RPMI8226 (cell line): ENCODE measurements around the gene SCFD1.
"Not testable (repeated sequence)": the region's sequence is repeated elsewhere in the genome, so short reads cannot be mapped to it uniquely, and the experiment has no call there.

ENCODE experiments used
- DNase-seq: peaks from one replicate; pipeline ENCODE4 v3.0.0-alpha.2; 2015

The SCFD1 gene

DNA sequence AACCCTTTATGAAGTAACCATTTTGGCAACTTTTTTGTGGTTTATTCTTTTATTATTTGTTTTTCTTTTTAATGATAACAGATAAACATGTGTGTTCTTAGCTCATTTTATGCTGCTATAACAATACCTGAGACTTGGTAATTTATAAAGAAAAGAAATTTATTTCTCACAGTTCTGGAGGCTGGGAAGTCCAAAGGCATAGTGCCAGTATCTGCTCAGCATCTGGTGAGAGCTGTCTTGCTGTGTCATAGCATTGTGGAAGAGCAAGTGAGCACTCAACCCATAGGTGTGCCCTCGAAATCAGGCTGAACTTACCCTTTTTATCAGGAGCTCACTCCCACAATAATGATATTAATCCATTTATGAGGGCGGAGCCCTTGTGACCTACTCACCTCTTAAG lies 8.0 kb upstream of the SCFD1 start:
- DNase-seq, result no peak

DNA sequence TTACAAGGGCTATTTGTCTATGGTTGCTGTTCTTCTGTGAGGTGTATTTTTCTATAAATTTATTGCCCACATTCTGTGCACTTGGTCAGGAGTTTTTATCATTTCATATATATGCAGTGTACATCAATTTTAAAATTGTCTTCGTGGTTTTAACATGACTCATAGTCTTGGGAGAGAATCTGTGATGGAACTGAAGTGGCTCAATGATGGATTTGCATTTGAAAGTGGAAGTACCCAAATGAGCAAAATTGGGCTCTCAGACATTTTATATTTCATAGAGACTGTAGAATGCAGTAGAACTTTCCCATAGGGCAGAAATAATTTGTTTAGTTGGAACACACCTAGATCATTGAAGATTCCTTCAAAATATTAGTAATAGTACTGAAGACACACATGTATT lies 1.9 kb upstream of the SCFD1 start:
- no peak for DNase-seq

DNA sequence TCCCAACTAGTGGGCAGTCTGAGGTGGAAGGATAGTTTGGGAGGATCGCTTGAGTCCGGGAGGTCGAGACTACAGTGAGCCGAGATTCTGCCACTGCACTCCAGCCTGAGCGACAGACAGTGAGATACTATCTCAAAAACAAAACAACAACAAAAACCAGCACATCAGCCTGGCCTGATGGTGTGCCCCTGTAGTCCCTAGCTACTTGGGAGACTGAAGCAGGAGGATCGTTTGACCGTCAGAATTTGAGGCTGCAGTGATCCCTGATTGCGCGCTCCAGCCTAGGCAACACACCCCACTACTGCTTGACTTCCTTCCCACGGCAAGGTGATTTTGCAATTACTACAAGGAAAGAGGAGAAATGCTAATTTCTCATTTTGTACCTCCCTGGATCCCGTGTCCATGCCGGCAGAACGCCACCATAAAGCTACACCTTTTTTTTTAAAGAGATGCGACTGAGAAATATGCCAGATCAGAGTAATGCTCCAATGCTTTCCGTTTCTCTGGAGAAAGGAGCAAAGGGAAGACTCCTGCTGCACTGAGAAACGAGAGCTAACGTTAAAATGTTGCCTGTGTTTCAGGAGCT lies 672 bp upstream of the SCFD1 start:
- DNase-seq, result peak; percentile 10

DNA sequence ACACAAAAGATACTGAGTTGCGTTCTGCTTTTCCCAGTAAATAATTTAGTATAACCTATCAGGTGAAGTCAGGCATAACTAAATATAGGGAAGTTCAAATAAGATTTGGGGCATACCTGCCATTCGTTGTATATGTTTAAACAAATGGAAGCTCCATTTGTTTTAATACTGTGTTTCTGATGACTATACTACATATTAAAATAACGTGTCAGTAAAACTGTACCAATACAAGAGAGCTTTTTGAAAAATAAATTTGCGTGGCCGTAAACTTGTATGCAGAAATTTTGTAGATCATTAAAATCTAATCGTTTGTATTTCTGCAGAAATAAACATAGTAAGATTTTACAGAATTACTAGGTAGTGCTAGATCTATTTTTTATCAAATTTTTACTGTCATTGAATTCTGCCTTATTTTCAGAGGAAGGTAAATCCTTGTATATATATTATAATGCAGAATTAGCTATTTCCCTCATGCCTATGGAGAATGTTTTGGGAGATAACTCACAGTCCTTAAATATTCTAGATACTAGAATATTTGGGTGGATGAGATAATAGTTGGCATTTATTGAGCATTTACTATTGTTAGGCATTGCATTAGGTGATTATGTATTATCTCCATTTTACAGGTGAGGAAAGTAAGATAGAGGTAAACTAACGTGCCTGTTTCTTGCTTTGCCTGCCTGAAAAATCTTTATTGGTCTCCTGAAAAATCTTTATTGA lies 1.5 kb downstream of the SCFD1 start:
- no peak for DNase-seq

DNA sequence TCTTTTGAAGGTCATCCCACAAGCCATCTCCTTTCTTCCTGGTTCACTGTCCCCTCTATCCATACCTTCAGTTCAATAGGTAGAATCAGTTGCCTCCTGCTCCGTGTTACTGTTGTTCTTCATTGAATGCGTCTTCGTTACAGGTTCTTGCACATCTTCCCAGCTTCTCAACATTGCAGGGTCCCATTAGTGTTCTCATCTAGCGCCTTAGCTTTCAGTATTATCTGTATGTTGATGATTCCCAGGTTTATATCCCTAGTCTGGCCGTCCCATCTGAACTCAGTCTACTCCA lies 2.0 kb downstream of the SCFD1 start:
- DNase-seq, result no peak

DNA sequence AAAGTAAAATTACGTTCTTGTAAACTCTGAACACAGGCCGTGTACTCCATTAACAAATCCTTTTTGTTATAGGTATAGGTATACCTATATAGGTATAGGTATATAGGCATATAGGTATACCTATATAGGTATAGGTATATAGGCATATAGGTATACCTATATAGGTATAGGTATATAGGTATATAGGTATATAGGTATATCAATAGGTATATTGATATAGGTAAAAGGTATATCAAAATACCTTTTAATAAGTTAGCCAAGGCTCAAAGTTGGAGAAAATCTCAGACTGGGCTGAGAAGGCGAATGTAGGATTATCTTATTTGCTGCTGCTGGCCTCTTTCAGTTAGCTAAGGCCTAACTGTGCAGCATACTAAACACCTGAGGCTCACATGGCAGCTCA lies 3.4 kb downstream of the SCFD1 start:
- no peak for DNase-seq

DNA sequence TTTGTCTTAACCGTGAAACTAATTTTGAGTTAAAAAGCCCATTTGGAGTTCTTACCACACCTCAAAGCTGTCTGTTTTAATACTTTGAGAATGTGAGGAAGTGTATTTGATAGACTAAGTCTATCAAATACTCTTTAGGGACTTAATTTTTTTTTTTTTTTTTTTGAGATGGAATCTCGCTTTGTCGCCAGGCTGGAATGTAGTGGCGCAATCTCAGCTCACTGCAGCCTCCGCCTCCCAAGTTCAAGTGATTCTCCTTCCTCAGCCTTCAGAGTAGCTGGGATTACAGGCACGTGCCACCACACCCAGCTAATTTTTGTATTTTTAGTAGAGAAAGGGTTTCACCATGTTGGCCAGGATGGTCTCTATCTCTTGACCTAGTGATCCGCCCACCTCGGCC lies 7.3 kb downstream of the SCFD1 start:
- DNase-seq, result not testable (repeated sequence)

DNA sequence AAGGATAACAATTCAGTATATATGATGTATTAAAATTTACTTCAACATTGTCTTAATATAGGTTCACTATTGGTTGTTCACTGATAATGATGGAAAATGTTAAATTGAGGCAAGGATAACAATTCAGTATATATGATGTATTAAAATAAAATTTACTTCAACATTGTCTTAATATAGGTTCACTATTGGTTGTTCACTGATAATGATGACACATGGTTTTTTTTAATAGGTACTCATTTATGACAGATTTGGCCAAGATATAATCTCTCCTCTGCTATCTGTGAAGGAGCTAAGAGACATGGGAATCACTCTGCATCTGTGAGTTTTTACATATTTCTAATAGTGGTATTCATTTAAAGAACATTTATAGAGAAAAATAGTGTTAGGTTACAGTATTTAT lies 8.1 kb downstream of the SCFD1 start:
- no peak for DNase-seq

DNA sequence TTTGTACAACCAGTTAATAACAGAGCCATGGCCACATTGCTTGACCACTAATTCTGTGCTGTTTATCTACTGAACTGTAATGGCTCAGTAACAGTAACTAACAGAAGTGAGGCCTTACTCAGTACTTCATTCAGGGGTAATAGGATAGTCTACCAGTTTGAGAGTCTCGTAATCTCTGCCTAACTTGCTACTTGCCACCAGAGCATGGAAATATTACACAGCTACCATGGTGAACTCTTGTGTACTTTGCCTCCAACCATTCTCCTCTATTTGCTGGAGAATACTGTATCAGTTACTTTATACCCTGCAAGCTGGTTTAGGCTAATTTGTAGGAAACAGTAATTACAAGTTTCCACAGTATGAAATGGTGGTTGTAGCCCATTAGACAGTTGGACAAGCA lies 10.6 kb downstream of the SCFD1 start:
- DNase-seq, result no peak

DNA sequence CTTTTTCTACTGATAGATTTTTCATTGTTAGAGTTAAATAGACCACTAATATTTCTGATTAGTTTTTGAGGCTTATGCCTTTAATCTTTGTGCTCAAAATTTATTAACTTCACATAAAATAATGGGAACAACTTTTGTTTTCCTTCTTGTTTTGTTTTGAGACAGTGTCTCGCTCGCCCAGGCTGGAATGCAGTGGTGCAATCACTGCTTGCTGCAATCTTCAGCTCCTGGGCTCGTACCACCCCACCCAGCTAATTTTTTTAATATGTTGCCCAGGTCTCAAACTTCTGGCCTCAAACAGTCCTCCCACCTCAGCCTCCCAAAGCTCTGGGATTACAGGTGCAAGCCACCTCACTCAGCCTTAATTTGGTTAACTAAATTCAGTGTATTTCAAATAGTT lies 16.8 kb downstream of the SCFD1 start:
- no peak for DNase-seq

DNA sequence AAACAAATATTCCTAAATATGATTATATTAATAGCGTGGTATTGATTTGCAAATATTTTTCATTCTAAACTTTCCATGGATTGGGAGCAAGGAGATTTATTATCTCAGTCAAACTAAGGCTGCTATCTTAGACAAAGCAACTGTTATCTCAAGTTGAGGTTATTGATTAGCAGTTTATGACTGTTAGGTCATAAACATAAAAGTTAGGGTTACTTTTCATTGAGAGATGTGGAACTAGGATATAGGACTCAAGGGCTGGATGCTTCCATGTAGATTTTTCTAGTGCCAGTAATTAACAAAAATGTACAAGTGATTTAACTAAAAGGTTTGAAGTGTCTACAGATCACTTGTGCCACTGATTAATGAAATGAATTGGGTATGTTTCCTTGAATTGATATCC lies 19.1 kb downstream of the SCFD1 start:
- DNase-seq, result no peak

DNA sequence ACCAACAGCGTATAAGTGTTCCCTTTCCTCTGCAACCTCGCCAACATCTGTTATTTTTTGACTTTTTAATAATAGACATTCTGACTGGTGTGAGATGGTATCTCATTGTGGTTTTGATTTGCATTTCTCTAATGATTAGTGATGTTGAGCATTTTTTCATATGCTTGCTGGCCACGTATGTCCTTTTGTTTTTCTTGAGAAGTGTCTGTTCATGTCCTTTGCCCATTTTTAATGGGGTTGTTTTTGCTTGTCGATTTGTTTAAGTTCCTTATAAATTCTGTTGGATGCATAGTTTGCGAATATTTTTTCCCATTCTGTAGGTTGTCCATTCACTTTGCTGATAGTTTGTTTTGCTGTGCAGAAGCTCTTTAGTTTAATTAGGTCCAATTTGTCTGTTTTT lies 22.3 kb downstream of the SCFD1 start:
- not testable (repeated sequence) for DNase-seq

DNA sequence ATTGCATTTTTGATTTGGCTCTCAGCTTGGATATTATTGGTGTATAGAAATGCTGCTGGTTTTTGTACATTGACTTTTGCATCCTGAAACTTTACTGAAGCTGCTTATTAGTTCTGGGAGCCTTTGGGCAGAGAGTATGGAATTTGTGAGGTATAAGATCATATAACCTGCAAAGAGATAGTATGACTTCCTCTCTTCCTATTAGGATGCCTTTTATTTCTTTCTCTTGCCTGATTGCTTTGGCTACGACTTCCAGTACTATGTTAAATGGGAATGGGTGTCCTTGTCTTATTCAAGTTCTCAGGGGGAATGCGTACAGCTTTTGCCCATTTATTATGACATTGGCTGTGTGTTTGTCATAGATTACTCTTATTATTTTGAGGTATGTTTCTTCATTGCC lies 23.5 kb downstream of the SCFD1 start:
- DNase-seq, result no peak

DNA sequence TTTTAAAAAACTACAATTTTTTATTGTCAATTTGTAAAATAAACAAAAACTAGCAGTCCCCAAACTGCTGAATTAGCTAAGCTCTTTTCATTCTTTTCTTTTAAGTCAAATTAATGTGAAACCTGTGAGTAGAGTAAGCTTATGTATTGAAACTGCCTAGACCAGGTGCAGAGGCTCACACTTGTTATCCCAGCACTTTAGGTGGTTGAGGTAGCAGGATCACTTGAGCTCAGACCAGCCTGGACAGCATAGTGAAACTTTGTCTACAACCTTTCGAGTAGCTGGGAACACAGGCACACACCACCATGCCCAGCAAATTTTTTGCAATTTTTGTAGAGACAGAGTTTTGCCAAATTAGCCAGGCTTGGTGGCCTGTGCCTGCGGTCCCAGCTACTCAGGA lies 26.4 kb downstream of the SCFD1 start:
- peak; percentile 3 for DNase-seq

DNA sequence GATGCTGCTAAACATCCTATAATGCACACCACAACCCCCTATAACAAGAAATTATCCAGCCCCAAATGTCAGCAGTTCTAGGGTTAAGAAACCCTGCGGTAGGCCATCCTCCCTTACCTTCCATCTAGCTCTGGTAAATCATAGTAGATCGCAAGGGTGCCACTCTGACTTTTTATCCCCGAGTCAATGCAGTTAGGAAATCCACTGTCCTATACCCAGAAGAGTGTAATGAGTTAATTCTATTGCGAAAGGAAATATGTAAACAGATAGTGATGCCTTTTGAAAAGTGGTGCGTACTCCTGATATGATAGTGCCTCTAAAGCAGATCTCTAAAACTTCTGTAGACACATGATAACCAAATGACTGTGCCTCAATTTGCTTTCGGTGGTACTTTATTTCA lies 29.8 kb downstream of the SCFD1 start:
- no peak for DNase-seq

DNA sequence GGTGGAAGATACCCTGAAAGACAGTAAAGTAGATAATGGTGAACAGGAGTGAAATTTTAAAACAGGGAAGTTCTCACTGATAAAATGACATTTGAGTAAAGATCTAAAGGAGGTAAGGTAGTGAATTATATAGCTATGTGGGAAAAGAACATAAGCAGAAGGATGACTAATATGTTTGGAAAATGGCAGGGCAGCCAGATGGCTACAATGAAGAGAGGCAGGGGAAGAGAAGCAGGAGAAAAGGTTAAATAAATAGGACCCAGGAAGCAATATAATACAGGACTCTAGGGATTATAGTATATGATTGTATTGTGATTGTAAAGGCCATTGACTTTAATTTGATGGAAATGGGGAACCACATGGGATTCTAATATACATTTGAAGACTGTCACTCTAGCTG lies 33.0 kb downstream of the SCFD1 start:
- no peak for DNase-seq

DNA sequence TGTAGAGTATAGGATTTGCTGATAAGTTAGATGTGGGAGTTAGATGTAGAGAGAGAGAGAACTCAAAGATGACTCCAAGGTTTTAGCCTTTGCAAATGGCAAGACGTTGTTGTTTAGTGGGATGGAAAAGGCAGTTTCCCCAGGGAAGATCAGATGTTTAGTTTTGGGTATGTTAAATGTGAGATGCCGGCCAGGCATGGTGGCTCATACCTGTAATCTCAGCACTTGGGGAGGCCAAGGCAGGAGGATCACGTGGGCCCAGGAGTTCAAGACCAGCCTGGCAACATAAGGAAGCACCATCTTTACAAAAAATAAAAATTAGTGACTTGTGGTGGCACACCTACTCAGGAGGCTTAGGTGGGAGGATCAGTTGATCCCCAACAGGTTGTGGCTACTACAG lies 33.5 kb downstream of the SCFD1 start:
- DNase-seq, result no peak

DNA sequence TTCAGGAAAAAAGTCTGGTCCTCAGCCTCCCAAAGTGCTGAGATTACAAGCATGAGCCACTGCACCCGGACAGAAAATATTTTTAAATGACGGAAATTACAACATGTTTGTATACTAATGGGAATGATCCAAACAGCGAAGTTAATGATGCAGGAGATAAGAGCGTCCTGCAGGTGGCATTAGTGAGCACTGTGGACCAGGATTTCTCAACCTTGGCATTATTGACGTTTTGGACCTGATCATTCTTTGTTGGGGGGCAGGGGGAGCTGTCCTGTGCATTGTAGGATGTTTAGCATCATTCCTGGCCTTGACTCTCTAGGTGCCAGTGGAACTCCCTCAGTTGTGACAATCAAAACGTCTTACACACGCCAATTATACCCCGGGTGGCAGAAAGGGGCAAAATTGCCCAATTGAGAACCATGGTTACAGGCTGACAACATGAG lies 34.1 kb downstream of the SCFD1 start:
- peak; percentile 8 for DNase-seq

DNA sequence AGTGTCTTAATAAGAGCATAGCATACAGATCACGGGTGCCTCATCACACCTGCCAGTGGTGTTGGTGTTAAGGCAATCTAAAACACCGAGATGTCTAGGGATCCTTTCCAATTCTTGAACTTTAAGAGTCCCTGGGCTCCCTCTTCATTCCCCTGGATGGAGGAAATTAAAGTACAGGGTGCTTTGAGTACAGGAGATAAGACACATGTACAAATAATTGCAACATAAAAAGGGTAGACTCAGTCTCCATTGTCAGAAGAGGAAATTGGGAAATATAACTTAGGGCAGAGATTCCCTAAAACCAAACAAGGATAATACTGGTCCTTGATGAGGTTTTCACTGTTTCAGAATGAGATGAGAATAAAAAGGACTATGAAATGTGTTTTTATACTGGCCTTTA lies 34.9 kb downstream of the SCFD1 start:
- no peak for DNase-seq

DNA sequence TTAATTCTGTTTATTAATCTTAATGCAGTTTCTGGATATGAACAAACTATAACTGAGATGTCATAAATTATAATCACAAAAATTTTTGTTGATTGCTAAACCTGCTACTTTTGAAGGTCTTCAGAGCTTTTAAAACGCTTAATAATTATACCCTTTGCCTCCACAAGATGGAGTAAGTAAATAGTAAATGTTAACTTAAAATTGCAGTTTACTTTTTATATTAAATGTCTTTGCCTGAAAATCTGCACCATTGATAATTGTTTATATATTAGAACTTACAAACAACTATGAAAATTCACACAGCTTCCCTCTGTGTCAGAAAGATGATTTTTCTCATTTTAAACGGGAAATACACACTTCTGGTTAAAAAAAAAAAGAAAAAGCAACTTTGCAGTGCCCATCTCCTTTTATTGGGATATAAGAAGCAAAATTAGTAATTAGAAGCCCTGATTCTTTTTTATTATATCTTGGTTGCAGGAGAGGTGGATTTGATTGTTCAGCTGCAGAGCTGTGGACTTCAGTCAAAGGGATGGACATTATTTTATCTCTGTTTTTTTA lies 35.6 kb downstream of the SCFD1 start:
- no peak for DNase-seq

DNA sequence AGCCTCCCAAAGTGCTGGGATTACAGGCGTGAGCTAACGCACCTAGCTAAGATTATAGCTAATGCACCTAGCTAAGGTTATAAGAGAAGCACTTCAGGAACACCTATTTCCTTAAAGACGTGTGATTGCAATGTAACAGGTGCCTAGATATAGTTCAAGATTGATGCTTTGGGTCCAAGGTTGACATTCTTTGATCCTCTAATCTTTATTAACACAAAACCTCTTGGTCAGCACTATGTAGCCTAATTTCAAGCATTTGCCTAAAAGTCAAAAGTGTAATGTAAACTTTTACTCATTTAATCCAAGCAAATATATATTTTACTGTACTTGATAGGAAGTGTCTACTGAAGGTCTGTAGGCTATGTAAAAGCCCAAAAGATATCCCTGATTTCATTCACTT lies 36.5 kb downstream of the SCFD1 start:
- DNase-seq, result no peak

DNA sequence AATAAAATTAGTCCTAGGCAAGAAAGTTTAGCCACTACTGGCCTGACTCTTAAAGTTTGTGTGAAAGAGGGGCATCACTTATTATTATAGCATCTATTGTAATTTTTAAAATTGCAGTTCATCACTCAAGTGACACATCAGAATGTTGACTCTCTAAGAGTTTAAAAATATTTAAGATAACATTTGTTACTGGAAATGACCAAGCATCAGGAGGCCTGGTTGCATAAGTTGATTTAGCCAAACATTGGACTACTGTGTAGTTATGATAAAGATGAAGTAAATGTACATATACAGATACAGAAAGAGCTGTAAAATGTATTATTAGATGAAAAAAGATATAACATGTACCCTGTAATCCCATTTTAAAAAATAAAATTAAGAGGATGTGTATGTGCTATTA lies 47.5 kb downstream of the SCFD1 start:
- DNase-seq, result no peak

DNA sequence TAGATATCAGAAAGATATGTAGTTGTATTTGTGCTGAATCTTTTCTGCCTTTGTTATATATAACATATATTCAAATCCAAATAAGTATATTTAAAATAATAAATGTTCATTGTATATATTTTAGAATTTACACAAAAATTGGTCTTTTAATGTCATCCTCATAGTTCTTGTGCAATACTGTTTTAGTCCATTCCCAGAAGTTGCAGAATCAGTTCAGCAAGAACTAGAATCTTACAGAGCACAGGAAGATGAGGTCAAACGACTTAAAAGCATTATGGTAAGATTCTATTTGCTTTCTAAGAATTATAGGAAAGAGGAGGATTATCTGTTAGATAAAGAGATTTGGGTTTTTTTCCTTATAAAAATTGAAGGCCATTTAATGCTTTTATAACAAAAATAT lies 51.0 kb downstream of the SCFD1 start:
- DNase-seq, result no peak

DNA sequence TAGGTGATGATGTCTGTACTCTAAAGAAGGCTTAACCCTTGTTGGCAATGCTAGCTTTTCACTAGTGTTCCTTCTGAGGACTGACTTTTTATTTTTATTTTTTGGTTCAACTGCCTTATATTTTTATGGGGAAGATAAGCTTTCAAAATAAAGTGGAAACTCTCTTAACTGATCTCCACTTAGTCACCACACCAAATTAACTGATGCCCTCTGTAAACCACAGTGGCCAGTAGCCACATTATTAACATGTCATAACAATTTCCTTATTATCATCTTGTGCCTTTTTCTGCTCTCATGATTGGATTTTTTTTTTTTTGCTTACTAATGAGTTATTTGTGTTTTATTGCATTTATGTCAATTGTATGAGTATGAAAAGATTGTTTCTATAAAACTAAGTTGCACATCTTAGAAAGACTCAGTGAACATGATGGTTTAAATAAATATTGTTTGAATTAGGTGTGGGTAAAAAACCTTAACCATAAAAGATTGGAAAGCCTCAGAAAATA lies 56.9 kb downstream of the SCFD1 start:
- DNase-seq, result no peak

DNA sequence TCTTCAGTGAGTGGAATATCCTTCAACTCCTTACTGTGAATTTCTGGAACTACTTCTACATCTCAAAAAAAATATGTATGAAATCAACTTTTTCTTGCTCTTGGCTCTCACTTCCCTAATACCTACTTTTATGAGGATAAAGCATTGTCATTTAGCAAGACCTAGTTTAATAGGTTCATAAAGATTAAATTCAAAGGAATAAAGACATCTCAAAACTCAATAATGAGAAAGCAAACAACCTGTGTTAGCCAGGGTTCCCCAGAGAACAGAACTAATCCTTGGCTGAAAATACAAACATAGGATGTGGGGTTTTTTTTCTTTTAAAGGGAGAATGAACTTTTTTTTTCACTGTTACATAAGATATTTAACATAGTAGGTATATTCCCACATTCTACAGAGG lies 57.9 kb downstream of the SCFD1 start:
- DNase-seq, result no peak
